Thoracic aorta (tissue), 2 donors: ENCODE results near the gene MED20. TPM values are rescaled to one million over a fixed set of nuclear protein-coding genes. Genes with fewer than 3 reads are reported as not detected.

Experiments used
- ATAC-seq: fragments of 150-250 bp; one replicate; pipeline ENCODE4 v1.8.0; 2017; ENCODE audit warnings: low read depth; ENCODE audit not compliant: insufficient number of reproducible peaks, low FRiP score
- DNase-seq: peaks from one replicate; pipeline ENCODE4 v3.0.0-alpha.2; 2020; ENCODE audit warnings: low spot score
- H3K27ac ChIP-seq, 2 donors: fragments of 200-600 bp; sonication (generic); 1 replicate in 1 of 2; 2 replicates in 1 of 2; pipeline ENCODE4 v1.5.1; 2016; ENCODE audit warnings: mild to moderate bottlenecking in 2 of 2, moderate library complexity in 2 of 2
- H3K27me3 ChIP-seq: fragments of 200-600 bp; sonication (generic); replicated peaks from 2 replicates; pipeline ENCODE4 v1.6.0; 2016; ENCODE audit warnings: mild to moderate bottlenecking; ENCODE audit not compliant: insufficient read depth
- H3K36me3 ChIP-seq: fragments of 200-600 bp; sonication (generic); one replicate; pipeline ENCODE4 v1.5.1; 2016
- H3K4me1 ChIP-seq, 2 donors: fragments of 200-600 bp; sonication (generic); 1 replicate in 1 of 2; 2 replicates in 1 of 2; pipeline versions ENCODE4 v1.5.1 to v1.6.0; 2016; ENCODE audit warnings: low read depth in 2 of 2, mild to moderate bottlenecking in 1 of 2; ENCODE audit not compliant: control insufficient read depth in 1 of 2
- H3K4me3 ChIP-seq: fragments of 200-600 bp; sonication (generic); 2 replicates; pipeline ENCODE4 v1.5.1; 2016; ENCODE audit warnings: mild to moderate bottlenecking
- H3K9me3 ChIP-seq: fragments of 200-600 bp; sonication (generic); 2 replicates; pipeline ENCODE4 v1.5.1; 2016
- CTCF ChIP-seq: fragments of 200-600 bp; sonication (generic); IDR thresholded peaks from one replicate; pipeline ENCODE4 v1.5.1; 2019; ENCODE audit warnings: antibody characterized with exemption
- total RNA-seq, 2 donors: library from RNA; depleted of rRNA; stranded (reverse); fragments of >200 nt; gene quantifications; one replicate each; pipeline versions ENCODE4 v1.1.0 to v1.2.3, GENCODE V29; 2016

MED20 gene
- total RNA-seq, 2 donors from 2014 or later = 5.6 to 11.6 TPM

GRCh38 chr6:41958022-41958856 is 37.3 kb upstream of the MED20 start:
- no peak overlapping the region for H3K4me3 ChIP-seq
- no peak overlapping the region for H3K27ac ChIP-seq
- no peak for DNase-seq
- no peak for ATAC-seq
- no peaks in the 10 kb centered on the region for H3K4me1 ChIP-seq
- H3K9me3 ChIP-seq = no peaks in the 10 kb centered on the region
- TF ChIP-seq CTCF = no peak
- no peaks in the 10 kb centered on the region for H3K36me3 ChIP-seq
- no peaks in the 10 kb centered on the region for H3K27me3 ChIP-seq

- Histone ChIP-seq H3K9me3 (no peaks in the 10 kb centered on the region), H3K36me3 (no peaks in the 10 kb centered on the region), H3K27me3 (no peaks in the 10 kb centered on the region), H3K4me1 (no peaks in the 10 kb centered on the region), H3K4me3 (no peak overlapping the region), H3K27ac (no peak overlapping the region)
- no peak for TF ChIP-seq CTCF
- ATAC-seq (no peak), DNase-seq (no peak)
Measured at GRCh38 chr6:41957117-41957516, 36.2 kb upstream of the MED20 start.

GRCh38 chr6:41955412-41955811 is 34.5 kb upstream of the MED20 start:
- ATAC-seq (no peak), DNase-seq (no peak)
- Histone ChIP-seq H3K4me1 (no peaks in the 10 kb centered on the region), H3K36me3 (no peaks in the 10 kb centered on the region), H3K4me3 (no peak overlapping the region), H3K27ac (no peak overlapping the region), H3K27me3 (no peaks in the 10 kb centered on the region), H3K9me3 (no peaks in the 10 kb centered on the region)
- no peak for TF ChIP-seq CTCF

- no peak overlapping the region for H3K4me3 ChIP-seq
- no peaks in the 10 kb centered on the region for H3K4me1 ChIP-seq
- no peaks in the 10 kb centered on the region for H3K36me3 ChIP-seq
- ATAC-seq (no peak), DNase-seq (no peak)
- no peaks in the 10 kb centered on the region for H3K9me3 ChIP-seq
- TF ChIP-seq CTCF = no peak
- H3K27ac ChIP-seq = no peak overlapping the region
- H3K27me3 ChIP-seq = no peaks in the 10 kb centered on the region
Measured at GRCh38 chr6:41954668-41955067, 33.7 kb upstream of the MED20 start.

GRCh38 chr6:41947581-41948220 is 26.8 kb upstream of the MED20 start:
- H3K27me3 ChIP-seq = no peaks in the 10 kb centered on the region
- no peaks in the 10 kb centered on the region for H3K4me1 ChIP-seq
- H3K27ac ChIP-seq = no peak overlapping the region
- ATAC-seq (no peak), DNase-seq (no peak)
- no peaks in the 10 kb centered on the region for H3K36me3 ChIP-seq
- no peak overlapping the region for H3K4me3 ChIP-seq
- no peaks in the 10 kb centered on the region for H3K9me3 ChIP-seq
- no peak for TF ChIP-seq CTCF
